Stimulated activated CD4-positive, alpha-beta T cell treated with anti-CD3 and anti-CD28 coated beads, Interleukin-12 subunit alpha, Interleukin-12 subunit beta, amount 100 ng/mL, for 48 hours (primary cell): ENCODE measurements around the gene CHAC1.

ENCODE experiments used
- DNase-seq, 3 donors: peaks; one replicate each; pipeline ENCODE4 v3.0.0-alpha.2; 2020; ENCODE audit warnings: low read depth in 2 of 3, low spot score in 1 of 3

The CHAC1 gene

DNA sequence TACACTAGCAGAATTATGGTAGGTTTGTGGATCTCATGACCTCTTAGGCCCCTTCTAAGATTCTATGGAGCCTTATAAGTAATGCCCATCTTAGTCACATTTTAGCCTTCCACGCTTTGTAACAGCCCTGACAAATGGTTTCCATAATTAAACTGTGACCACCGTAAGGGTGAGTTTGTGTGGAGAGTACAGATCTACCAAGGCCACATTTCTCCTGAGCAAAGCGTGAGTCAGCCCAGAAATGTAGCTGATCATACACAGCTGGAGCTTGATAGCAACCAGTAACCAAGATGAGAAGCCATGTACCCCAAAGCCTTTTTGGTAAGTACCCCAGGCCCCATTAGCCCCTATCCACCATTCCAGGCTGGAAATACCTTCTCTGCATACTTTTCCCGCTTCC lies 31.7 kb downstream of the CHAC1 start:
- no peak for DNase-seq

- no peak for DNase-seq
Measured at GRCh38 chr15:40985541-40986330, 32.5 kb downstream of the CHAC1 start.

DNA sequence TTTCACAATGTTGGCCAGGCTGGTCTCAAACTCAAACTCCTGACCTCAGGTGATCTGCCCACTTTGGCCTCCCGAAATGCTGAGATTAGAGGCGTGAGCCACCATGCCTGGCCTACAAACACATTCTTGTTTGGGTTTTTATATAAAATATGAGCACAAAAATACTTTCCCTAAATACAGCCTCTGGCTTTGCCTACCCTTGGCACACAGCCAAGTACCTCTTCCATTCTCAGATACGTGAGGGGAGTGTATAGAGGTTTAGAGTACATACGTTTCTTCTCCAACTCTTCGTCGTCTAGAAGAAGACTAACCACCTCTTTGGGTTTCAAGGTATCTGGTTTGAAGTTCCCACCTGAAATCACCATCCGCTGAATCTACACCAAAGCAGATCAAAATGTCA lies 33.5 kb downstream of the CHAC1 start:
- DNase-seq, result no peak

DNA sequence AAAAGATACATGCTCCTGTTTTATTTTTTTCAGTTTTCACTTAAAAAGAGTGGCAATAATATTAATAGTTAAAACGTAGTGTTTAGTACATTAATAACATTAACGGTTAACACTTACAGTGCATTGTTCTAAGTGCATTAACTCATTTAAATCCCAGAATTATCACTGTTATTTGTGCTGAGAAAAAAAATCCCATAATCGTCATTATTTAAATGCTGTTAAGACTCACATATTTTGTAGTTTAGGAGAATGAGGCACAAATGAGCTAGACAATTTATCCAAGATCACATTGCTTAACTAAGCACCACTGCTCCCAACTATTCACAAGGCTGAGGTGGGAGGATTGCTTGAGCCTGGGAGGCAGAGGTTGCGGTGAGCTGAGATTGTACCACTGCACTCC lies 34.9 kb downstream of the CHAC1 start:
- DNase-seq, result no peak

GRCh38 chr15:40990080-40990479 lies 36.8 kb downstream of the CHAC1 start:
- DNase-seq, result no peak

DNA sequence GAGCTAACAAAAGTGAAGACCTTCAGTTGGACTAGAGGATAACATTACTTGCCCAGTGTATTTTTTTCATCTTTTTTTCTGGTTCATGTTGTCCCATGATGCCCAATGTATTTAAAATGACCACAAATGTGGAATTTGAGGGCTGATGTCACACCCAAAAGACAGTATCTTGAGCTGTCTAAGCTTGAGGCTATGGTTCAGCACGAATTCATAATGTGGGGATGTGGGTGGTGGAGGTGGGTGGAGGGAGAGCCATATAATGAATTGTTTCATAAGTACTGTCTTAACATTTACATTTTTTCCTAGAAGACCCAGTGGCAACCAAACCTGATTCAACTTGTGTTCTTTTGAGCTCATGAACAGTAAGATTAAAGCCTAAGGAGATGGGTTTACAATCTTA lies 37.5 kb downstream of the CHAC1 start:
- peak in 1 of 3 donors; percentile 2 for DNase-seq

- DNase-seq, result no peak
Measured at GRCh38 chr15:40991355-40991754, 38.1 kb downstream of the CHAC1 start.

DNA sequence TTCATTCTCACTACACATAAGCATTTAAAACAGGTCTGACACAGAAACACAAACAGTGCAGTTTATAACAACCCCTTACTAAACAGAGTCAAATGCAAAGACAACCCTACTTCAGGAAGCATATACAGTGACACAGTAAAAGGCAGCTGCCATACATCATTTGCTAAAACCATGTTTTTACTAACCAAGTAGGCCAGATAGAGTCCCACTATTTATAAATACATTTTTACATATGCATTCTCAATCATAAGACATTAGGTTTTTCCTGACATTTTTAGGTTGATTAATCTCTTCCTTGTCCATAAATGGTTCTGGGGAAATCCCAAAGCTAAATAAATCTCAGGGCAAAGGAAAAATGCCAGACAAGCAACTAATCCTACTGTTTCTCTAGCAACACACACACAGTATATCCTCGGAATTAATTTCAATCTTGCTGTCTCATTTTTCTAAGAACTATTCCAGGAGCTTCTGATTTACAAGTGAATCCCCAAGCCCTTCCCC lies 39.0 kb downstream of the CHAC1 start:
- DNase-seq, result no peak

GRCh38 chr15:40992825-40993224 lies 39.6 kb downstream of the CHAC1 start:
- DNase-seq, result no peak

- DNase-seq, result no peak
Measured at GRCh38 chr15:40995656-40996055, 42.4 kb downstream of the CHAC1 start.

DNA sequence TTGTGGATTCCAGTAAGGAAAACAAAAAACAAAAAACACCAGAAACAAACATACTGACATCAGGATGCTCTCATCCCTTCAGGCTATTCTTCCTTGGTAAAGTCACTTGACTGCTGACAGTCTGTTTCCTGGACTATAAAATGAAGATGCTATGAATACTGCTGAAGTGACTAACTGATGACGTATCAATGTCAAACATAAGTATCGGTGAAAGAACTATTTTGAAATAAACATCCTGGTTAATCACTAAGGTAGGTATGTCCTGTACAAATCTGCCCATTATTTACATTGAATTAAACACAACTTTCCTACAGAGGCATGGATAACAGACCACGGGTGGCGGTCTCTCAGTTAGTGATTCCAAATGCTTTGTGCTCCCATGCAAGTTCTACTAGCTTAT lies 45.9 kb downstream of the CHAC1 start:
- no peak for DNase-seq

- DNase-seq, result no peak
Measured at GRCh38 chr15:41001524-41002214, 48.4 kb downstream of the CHAC1 start.

DNA sequence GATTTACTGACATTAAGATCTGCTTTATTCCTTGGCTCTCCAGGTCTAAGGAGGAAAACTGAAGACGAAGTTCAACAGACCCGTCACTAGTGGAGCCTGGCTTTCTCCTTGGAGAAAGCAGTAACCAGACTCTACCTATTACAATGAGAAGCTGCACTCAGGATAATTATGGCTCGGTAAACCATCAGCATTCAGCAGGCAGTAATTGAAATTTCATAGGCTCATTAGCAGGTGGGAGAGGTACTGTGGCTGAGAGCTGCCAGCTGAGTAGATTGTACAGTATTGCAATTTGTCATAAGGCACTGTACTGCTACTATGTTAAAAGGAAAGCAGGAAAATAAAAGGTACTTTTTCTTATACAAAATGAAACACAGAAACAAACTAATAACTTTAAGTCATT lies 51.2 kb downstream of the CHAC1 start:
- no peak for DNase-seq
